ENCODE results near the gene CCDC91.

DNA sequence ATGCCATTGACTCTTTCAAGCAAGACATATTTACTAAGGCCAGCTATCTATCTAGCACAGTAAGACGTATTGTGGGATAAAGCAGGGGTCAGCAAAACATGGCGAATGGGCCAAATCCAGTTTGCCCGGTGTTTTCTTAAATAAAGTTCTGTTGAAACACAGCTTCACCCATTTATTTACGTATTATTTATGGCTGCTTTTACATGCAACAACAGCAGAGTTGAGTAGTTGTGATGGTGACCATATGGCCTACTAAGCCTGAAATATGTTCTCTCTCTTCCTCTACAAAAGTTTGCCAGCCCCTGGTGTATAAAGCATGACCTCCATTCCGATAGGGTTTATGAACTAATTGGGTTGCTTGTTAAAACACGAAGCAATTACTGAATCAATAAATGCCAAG lies 322.1 kb downstream of the CCDC91 start:
- no peak for TF ChIP-seq TCF7L2 (IDR thresholded peaks at IDR 0.05; ENCODE audit: low read depth, low read length)
- TF ChIP-seq, protein P1, sequence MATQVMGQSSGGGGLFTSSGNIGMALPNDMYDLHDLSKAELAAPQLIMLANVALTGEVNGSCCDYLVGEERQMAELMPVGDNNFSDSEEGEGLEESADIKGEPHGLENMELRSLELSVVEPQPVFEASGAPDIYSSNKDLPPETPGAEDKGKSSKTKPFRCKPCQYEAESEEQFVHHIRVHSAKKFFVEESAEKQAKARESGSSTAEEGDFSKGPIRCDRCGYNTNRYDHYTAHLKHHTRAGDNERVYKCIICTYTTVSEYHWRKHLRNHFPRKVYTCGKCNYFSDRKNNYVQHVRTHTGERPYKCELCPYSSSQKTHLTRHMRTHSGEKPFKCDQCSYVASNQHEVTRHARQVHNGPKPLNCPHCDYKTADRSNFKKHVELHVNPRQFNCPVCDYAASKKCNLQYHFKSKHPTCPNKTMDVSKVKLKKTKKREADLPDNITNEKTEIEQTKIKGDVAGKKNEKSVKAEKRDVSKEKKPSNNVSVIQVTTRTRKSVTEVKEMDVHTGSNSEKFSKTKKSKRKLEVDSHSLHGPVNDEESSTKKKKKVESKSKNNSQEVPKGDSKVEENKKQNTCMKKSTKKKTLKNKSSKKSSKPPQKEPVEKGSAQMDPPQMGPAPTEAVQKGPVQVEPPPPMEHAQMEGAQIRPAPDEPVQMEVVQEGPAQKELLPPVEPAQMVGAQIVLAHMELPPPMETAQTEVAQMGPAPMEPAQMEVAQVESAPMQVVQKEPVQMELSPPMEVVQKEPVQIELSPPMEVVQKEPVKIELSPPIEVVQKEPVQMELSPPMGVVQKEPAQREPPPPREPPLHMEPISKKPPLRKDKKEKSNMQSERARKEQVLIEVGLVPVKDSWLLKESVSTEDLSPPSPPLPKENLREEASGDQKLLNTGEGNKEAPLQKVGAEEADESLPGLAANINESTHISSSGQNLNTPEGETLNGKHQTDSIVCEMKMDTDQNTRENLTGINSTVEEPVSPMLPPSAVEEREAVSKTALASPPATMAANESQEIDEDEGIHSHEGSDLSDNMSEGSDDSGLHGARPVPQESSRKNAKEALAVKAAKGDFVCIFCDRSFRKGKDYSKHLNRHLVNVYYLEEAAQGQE (IDR thresholded peaks at IDR 0.05; ENCODE audit: insufficient read depth in 1 of 2, low read depth in 2 of 2, low read length in 1 of 2): no peak
